Uterine smooth muscle cell (primary cell): ENCODE data around the gene PGLYRP4. TPM values are rescaled to one million over a fixed set of nuclear protein-coding genes. Genes with fewer than 3 reads are reported as not detected.

ENCODE experiments used
- total RNA-seq: library from RNA; depleted of rRNA; stranded (reverse); fragments of >200 nt; gene quantifications from 2 replicates; pipeline ENCODE4 v1.2.3, GENCODE V29; 2014

PGLYRP4 gene
- not detected in 2 replicates for total RNA-seq

GRCh38 chr1:153348511-153349362 is at the start of gene PGLYRP4:
Gene PGLYRP4, minus strand, starts transcription at chr1:153348841. Its CDS starts 909 bp downstream, at chr1:153347932.

DNA sequence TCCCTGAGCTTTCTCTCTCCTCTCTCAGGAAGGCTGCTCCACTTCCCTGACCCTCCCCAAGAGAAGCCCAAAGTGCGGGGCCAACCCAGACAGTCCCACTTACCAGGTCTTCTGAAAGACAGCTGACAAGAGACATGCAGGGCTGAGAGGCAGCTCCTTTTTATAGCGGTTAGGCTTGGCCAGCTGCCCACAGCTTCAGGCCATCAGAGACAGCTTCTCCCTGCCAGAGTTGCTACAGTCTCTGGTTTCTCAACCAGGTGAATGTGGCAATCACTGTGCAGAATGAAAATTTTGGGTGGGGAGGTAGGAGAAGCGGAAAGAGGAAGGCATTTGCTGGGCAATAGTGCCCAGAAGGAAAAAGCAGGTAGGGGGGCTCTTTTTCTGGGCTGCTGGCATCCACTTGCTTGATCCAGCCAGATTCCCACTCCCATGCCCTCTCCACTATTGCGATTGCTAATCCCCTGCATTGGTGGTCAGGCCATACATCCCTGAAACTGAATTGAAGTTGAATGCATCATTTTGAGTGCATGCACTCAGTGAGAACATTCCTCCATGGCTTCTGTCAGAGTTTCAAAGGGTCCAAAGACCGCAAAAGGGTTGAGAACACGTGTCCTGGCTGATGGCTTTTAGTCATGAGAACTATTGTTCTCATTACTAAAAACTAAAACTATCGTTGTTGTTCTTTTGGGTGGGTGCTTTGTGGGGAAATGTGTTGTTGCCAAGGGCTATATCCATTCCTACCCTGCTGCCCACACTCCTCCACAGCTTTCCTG is 42.5 kb upstream of the PGLYRP4 start, which contains the start of gene S100A8:
Gene S100A8, minus strand, starts transcription at position 136 of the 773 bp plus-strand sequence. CDS start 538 bp downstream, outside the sequence.

GRCh38 chr1:153375511-153375910 is 26.9 kb upstream of the PGLYRP4 start, which contains the start of gene S100A12:
Gene S100A12, minus strand, starts transcription at chr1:153375621. Its CDS starts 1,029 bp downstream, at chr1:153374592.

DNA sequence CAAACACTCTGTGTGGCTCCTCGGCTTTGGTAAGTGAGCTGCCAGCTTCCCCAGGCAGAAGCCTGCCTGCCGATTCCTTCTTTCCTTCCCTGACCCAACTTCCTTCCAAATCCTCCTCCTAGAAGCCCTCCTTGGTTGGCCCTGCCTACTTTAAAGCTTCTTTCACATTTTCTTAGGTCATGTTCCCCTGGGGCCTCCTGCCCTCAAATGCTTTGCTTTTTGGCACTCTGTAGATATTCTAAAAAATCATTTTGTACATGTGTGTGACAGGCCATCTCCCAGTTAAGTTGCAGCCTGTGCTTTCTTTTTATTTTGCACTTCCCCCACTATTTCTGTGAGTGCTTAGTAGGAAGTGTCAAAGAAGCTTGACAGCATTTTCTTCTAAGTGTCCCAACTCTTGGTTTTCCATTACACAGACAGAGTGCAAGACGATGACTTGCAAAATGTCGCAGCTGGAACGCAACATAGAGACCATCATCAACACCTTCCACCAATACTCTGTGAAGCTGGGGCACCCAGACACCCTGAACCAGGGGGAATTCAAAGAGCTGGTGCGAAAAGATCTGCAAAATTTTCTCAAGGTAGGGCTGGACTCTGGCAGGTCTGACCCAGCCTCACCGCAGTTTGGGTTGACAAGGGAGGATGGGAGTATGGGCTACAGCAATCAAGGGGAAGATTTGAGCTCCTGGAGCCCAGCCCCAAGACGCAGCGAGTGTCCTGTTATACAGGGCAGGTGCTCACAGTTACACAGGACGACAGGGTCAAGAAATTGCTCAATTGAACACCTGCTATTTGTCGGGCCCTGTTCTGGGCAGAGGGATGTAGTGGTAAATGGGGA is 9.4 kb upstream of the PGLYRP4 start, which contains the start of gene S100A9:
Gene S100A9, plus strand, starts transcription at position 2 of the 838 bp plus-strand sequence. Its CDS starts 430 bp downstream, at position 432.

DNA sequence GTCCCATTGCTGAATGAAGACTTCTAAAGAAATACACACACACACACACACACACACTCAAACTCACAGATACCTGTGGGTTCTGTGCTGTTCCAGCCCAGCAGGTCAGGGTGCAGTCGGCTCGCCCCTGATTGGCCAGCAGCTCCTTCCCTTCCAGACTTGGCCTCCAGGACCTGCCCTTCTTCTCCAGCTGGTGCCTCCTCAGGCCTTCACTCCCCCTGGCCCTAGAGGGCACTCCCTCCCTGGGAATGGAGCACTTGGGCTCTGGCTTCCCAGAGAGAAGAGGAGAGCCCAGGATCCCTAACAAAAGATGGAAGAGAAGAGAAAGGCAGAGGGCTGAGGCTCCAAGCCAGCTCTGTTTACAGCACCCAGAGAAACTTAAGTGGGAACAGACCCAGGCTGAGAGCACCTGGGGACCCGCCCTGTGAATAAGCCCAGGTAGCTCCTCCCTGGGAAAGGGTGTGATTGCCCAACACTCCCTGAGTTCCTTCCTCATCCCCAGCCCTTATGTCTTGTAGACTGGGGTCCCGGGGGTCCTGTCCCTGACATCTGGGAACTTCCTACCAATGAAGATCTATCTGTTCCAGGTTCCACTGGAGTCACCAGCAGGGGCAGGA is 36.0 kb downstream of the PGLYRP4 start, which contains the start of gene PGLYRP3:
Gene PGLYRP3, minus strand, starts transcription at position 383 of the 617 bp plus-strand sequence. CDS start 2,287 bp downstream, outside the sequence.

Other genes starting within 250 kb of the PGLYRP4 start
- gene SPRR2F, start 235.3 kb downstream of the PGLYRP4 start, total RNA-seq, result not detected in 2 replicates
- gene SPRR2G, start 198.0 kb downstream of the PGLYRP4 start, total RNA-seq, result not detected in 2 replicates
- gene LELP1, start 145.4 kb downstream of the PGLYRP4 start, total RNA-seq, result not detected in 2 replicates
- gene PRR9, start 131.3 kb downstream of the PGLYRP4 start, total RNA-seq, result 0.12 and 1.2 TPM in 2 replicates
- gene LORICRIN, start 89.2 kb downstream of the PGLYRP4 start, total RNA-seq, result not detected in 2 replicates
- gene PGLYRP3, start 35.9 kb downstream of the PGLYRP4 start, total RNA-seq, result not detected in 2 replicates
- not detected in 2 replicates for gene S100A9, start 9.0 kb upstream of the PGLYRP4 start, total RNA-seq
- gene S100A12, start 26.8 kb upstream of the PGLYRP4 start, total RNA-seq, result not detected in 2 replicates
- gene S100A8, start 42.2 kb upstream of the PGLYRP4 start, total RNA-seq, result not detected in 2 replicates
- gene S100A7A, start 67.7 kb upstream of the PGLYRP4 start, total RNA-seq, result not detected in 2 replicates
- gene S100A7, start 111.8 kb upstream of the PGLYRP4 start, total RNA-seq, result not detected in 2 replicates
- gene S100A6, start 187.2 kb upstream of the PGLYRP4 start, total RNA-seq, result 1,072 and 1,519 TPM in 2 replicates
- gene S100A5, start 192.1 kb upstream of the PGLYRP4 start, total RNA-seq, result 0.66 TPM in 1 of 2 replicates, not detected in the other
- 31.4 and 82.6 TPM in 2 replicates for gene S100A4, start 197.0 kb upstream of the PGLYRP4 start, total RNA-seq
- 2.2 and 3.3 TPM in 2 replicates for gene S100A3, start 200.4 kb upstream of the PGLYRP4 start, total RNA-seq
- 1.00 and 2.4 TPM in 2 replicates for gene S100A2, start 217.0 kb upstream of the PGLYRP4 start, total RNA-seq